Endothelial cell (in vitro differentiated cells): ENCODE results near the gene TAGLN3. TPM values are rescaled to one million over a fixed set of nuclear protein-coding genes. Genes with fewer than 3 reads are reported as not detected.

Experiments
- DNase-seq: peaks from one replicate; pipeline ENCODE4 v3.0.0; 2021; ENCODE audit warnings: low spot score
- H3K27ac Mint-ChIP-seq: one replicate; pipeline ENCODE4 v1.8.0; 2021; ENCODE audit warnings: mixed read lengths, inconsistent platforms; ENCODE audit not compliant: unreplicated experiment
- H3K27me3 Mint-ChIP-seq: one replicate; pipeline ENCODE4 v1.8.0; 2021; ENCODE audit warnings: mild to moderate bottlenecking, moderate library complexity, mixed read lengths, inconsistent platforms; ENCODE audit not compliant: unreplicated experiment
- H3K36me3 Mint-ChIP-seq: one replicate; pipeline ENCODE4 v1.8.0; 2021; ENCODE audit warnings: mild to moderate bottlenecking, low read depth, mixed read lengths, inconsistent platforms; ENCODE audit not compliant: unreplicated experiment
- H3K4me1 Mint-ChIP-seq: one replicate; pipeline ENCODE4 v1.8.0; 2021; ENCODE audit warnings: mild to moderate bottlenecking, mixed read lengths, inconsistent platforms; ENCODE audit not compliant: unreplicated experiment
- H3K4me3 Mint-ChIP-seq: one replicate; pipeline ENCODE4 v1.8.0; 2021; ENCODE audit warnings: mild to moderate bottlenecking, mixed read lengths, inconsistent platforms; ENCODE audit not compliant: unreplicated experiment
- H3K9me3 Mint-ChIP-seq: one replicate; pipeline ENCODE4 v1.8.0; 2021; ENCODE audit warnings: mixed read lengths, inconsistent platforms; ENCODE audit not compliant: unreplicated experiment
- total RNA-seq: library from RNA; stranded (reverse); fragmentation: NEBNext Ultra II Directional; extraction: Animal tissue kit (Norgen Biotek cat#: 25700); gene quantifications from one replicate; pipeline ENCODE4 v1.2.1, GENCODE V29; 2021; ENCODE audit not compliant: unreplicated experiment
- TF ChIP-seq, protein P1 (sequence below): fragments of 200-600 bp; sonication (generic); IDR thresholded peaks from one replicate; pipeline ENCODE4 v1.5.0; 2021; ENCODE audit warnings: antibody characterized with exemption; ENCODE audit not compliant: unreplicated experiment

Gene TAGLN3
- total RNA-seq, 1 donor from 2014 or later = 0.72 TPM

DNA sequence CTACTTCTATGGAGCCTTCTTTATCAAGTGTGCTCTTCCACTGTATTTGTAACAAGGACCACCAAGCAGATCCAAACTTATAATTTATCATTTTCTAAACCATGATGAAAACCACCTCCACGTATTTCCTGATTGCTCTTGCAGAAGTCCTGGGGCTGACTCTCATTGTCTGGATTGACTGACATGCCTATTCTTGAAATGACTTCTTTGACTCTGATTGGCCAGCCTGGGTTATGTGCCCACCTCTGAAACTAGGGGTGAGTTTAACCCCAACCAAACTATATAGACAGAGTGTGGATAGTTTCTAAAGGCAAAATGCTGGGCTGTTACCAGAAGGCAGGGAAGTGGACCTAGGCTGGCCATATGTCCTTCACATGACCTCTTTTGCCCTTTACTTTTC lies 48.5 kb downstream of the TAGLN3 start:
- DNase-seq = no peak
- TF ChIP-seq, protein P1, sequence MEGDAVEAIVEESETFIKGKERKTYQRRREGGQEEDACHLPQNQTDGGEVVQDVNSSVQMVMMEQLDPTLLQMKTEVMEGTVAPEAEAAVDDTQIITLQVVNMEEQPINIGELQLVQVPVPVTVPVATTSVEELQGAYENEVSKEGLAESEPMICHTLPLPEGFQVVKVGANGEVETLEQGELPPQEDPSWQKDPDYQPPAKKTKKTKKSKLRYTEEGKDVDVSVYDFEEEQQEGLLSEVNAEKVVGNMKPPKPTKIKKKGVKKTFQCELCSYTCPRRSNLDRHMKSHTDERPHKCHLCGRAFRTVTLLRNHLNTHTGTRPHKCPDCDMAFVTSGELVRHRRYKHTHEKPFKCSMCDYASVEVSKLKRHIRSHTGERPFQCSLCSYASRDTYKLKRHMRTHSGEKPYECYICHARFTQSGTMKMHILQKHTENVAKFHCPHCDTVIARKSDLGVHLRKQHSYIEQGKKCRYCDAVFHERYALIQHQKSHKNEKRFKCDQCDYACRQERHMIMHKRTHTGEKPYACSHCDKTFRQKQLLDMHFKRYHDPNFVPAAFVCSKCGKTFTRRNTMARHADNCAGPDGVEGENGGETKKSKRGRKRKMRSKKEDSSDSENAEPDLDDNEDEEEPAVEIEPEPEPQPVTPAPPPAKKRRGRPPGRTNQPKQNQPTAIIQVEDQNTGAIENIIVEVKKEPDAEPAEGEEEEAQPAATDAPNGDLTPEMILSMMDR = no peak
- no peaks in the 10 kb centered on the region for H3K36me3 Mint-ChIP-seq
- H3K4me1 Mint-ChIP-seq = peaks cover 28% of the 10 kb centered on the region
- no peaks in the 10 kb centered on the region for H3K27me3 Mint-ChIP-seq
- H3K27ac Mint-ChIP-seq = no peak overlapping the region
- H3K4me3 Mint-ChIP-seq = no peak overlapping the region
- no peaks in the 10 kb centered on the region for H3K9me3 Mint-ChIP-seq

DNA sequence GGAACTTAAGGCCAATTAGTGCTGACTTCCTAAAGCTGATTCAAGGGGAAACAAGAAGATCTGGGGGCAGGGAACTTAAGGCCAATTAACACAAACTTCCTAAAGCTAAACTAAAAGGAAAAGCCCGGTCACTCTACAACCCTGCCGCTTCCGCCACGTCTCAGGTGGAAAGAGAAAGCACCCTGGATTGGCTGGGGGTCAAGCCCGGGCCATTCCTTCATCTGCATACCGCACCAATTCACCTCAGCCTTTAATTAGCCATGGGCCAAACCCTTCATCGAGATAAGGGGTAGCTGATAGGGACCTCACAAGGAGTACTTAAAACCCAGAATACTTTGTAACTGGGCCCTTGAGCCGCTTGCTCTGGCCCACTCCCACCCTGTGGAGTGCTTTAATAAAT lies 50.2 kb downstream of the TAGLN3 start:
- TF ChIP-seq, protein P1 = no peak
- peaks cover 41% of the 10 kb centered on the region for H3K4me1 Mint-ChIP-seq
- no peaks in the 10 kb centered on the region for H3K27me3 Mint-ChIP-seq
- no peaks in the 10 kb centered on the region for H3K9me3 Mint-ChIP-seq
- no peak for DNase-seq
- H3K27ac Mint-ChIP-seq = no peak overlapping the region
- H3K36me3 Mint-ChIP-seq = no peaks in the 10 kb centered on the region
- no peak overlapping the region for H3K4me3 Mint-ChIP-seq

DNA sequence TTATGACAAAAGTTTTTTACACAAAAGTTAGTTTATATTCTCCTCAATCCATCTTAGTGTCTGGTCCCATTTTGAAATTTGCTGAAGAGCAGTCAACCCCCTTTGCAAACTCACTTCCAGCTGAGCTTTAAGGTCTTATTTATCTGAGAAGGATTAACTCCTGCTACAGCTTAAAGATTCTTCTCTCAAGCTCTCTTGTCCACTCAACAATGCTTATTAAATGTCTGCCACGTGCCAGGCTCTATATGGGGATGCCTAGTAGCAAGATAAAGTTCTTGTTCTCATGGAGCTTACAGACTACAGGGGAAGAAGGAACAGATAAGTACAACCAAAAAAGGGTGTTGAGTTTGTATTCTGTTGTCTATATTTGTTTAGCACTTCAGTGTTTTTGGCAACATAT lies 54.5 kb downstream of the TAGLN3 start:
- Mint-ChIP-seq H3K4me3 (no peak overlapping the region), H3K9me3 (no peaks in the 10 kb centered on the region), H3K36me3 (no peaks in the 10 kb centered on the region), H3K4me1 (peaks cover 46% of the 10 kb centered on the region), H3K27ac (peak overlapping the region; percentile 69), H3K27me3 (peaks cover 3% of the 10 kb centered on the region)
- DNase-seq = no peak
- TF ChIP-seq, protein P1 = no peak

DNA sequence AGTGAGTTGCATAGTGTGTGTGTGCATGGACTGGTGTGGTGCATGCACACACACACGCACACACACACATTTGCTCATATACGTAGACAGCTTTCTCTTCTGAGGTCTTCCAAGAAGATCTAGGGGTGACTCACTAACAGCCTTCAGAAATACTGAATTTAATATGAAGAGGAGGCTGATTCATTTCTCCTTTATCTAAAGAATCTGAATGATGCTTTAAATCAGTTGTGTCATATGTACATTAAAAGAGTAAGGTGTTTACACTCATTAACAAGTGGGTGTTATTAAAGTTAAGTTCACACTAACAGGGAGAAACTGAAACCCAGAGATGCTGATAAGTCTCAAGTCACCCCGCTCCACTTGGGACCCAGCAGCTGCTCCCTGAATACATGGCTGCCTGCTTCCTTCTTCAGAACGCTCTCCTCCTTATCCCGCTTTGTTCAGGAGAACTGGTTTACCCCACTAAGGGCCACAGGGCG lies 57.8 kb downstream of the TAGLN3 start:
- Mint-ChIP-seq H3K27ac (no peak overlapping the region), H3K9me3 (no peaks in the 10 kb centered on the region), H3K4me1 (peaks cover 29% of the 10 kb centered on the region), H3K4me3 (no peak overlapping the region), H3K27me3 (peaks cover 3% of the 10 kb centered on the region), H3K36me3 (no peaks in the 10 kb centered on the region)
- DNase-seq = no peak
- TF ChIP-seq, protein P1 = no peak

DNA sequence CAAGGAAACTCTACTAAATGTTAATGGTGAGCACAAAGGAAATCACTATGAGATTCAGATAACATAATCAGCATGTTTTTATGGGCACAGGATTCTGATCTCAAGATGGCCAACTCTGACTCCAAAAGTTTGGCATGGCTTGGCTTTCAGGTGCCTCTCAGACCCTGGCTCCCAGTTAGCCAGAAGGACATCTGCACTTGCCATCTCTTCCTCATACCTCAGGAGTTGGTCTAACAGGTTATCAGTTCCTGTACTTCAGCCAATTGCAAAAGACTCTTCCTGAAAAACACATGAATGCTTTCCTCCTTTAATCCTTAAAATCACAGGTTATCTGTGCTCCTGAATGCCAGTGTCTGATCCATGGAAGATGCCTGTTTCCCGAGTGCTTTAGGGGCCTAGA lies 60.8 kb downstream of the TAGLN3 start:
- peaks cover 7% of the 10 kb centered on the region for H3K4me1 Mint-ChIP-seq
- H3K36me3 Mint-ChIP-seq = no peaks in the 10 kb centered on the region
- no peak for DNase-seq
- peaks cover 3% of the 10 kb centered on the region for H3K27me3 Mint-ChIP-seq
- no peak overlapping the region for H3K27ac Mint-ChIP-seq
- H3K9me3 Mint-ChIP-seq = no peaks in the 10 kb centered on the region
- no peak overlapping the region for H3K4me3 Mint-ChIP-seq
- TF ChIP-seq, protein P1 = no peak
